Activated CD4-positive, alpha-beta T cell treated with anti-CD3 and anti-CD28 coated beads, Interleukin-2, Interleukin-6, amounts not matched to agents 100 ng/mL and 50 ng/mL, durations not matched to agents 16 hours and 8 hours (primary cell): ENCODE measurements around the gene STXBP5.
A peak's percentile ranks its signal among the peaks of the same experiment; 100 is the strongest.

Experiments
- DNase-seq: peaks from one replicate; pipeline ENCODE4 v3.0.0-alpha.2; 2020

STXBP5 gene

DNA sequence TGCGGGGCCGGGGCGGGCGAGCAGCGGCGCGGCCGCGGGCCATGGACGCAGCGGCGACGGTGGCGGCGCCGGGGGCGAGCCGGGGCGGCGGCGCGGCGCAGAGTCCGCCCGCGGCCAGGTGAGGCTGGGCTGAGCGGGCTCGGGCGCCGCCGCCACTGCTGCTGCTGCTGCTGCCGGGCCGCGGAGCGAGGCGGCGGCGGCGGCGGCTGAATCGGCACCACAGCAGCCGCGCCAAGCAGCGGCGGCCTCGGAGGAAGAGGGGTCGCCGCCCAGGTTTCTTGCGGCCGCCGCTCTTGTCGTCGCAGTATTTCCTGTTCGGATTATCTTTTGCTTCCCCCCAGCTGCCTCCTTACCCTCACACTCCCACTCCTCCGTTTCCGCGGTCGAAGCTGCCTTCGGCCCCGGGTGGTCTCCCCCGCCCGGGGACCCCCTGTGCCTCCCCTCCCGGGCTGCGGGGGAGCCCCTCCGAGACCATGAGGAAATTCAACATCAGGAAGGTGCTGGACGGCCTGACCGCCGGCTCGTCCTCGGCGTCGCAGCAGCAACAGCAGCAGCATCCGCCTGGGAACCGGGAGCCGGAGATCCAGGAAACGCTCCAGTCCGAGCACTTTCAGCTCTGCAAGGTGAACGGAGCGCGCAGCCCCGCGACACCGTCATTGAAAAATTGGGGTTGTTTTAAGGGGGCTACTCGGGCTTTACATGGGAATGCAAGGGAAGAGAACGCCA, at the start of gene STXBP5:
TSS of gene STXBP5 (plus strand) at position 358 of the 726 bp plus-strand sequence. CDS start at position 474, 116 bp downstream.
- DNase-seq = peak; percentile 38

DNA sequence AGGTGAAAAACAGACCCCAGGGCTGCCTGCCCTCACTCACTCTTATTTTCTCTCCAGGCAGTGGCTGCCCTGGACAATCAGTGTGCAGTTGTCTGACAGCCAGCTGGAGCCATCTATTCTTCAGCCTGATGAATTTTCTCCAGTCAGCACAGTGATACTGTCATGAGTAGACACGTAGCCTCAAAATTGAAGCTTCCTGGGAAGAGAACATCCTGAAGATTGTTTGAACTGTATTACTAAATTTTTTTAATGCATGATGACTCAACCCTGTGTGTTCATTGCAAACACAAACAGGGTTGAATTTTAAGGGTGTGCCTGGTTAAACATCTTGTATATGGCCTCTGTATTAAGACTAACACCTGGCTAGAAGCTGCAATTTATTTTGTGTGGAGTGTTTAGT, 49.8 kb upstream of the STXBP5 start:
- no peak for DNase-seq

DNA sequence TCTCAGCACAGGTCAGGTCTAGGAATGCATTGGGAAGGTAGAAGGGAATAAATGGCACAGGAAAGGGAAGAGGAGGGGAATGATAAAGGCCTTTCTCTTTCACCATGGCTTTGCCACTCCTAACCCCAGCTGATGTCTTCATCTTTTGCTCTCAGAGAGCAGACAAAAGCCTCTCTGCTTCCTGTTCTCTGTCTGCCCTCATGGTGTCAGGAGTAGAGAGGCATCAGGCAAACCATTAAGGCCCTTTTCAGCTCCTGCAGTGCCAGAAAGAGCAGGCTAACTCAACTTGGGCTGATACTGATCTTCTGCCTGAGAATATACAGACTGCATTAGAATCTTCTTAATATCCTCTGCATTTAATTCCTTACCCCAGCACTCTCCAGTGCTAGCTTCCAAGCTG, 48.0 kb upstream of the STXBP5 start:
- no peak for DNase-seq

DNA sequence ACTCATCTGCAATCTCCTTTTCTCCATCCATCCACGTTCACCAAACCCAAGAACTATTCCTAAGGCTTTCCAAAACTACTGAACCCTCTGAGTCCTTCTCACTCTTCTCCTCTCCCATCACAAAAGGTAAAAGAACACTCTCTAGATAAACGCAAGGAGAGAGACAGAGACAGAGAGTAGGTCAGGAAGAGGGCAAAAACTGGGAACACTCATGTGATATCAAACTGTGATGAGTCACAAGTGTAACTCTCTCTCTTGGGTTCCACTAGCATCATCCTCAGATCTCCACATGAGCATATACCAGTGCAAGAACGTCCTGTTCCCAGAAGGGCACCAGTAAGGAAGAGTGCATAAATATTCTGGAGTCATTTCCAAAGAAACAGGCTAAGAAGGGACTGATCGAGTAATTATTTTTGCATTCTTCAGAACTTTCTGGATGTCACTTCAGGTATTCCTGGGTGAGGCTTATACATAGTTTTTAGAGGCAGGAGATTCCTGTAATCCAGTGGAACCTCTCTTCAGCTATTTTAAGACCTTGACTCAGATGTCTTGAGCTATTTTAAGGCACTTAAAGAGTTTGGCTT, 47.3 kb upstream of the STXBP5 start:
- DNase-seq = no peak

DNA sequence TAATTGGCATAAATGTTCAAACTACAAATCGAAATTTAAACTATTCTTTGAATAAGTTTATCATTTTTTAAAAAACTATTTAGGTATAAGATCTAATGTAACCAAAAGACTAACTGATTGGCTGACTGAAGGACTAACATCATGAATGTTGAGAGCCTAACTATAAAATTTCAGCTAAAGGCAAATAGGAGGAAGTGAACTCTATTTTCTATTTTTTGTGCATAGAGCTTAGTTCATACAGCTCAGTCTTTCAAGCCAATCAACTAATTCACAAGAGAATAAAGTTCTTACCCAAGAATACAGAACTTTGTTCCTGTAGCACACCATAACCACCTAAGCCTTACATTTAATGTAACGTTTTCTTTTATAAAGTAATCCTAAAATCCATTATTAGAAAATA, 46.3 kb upstream of the STXBP5 start:
- DNase-seq = no peak

DNA sequence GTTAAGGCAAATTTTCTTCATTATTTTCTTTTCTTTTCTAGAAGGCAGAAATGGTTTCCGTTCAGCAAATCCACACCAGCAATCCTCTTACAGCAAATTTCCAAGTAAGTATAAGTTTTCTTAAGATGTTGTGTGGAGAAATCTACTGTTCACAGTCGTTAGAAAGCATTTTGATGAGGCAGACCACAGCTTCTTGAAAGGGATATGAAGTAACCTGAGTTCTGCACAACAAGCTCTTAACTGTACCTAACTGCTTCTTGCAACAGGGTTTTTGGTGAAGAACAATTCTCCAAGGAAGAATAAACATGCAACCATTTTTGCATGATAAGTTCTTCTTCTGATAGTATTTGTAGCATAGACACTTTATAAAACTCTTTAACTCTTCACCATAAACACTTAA, 45.3 kb upstream of the STXBP5 start:
- no peak for DNase-seq

DNA sequence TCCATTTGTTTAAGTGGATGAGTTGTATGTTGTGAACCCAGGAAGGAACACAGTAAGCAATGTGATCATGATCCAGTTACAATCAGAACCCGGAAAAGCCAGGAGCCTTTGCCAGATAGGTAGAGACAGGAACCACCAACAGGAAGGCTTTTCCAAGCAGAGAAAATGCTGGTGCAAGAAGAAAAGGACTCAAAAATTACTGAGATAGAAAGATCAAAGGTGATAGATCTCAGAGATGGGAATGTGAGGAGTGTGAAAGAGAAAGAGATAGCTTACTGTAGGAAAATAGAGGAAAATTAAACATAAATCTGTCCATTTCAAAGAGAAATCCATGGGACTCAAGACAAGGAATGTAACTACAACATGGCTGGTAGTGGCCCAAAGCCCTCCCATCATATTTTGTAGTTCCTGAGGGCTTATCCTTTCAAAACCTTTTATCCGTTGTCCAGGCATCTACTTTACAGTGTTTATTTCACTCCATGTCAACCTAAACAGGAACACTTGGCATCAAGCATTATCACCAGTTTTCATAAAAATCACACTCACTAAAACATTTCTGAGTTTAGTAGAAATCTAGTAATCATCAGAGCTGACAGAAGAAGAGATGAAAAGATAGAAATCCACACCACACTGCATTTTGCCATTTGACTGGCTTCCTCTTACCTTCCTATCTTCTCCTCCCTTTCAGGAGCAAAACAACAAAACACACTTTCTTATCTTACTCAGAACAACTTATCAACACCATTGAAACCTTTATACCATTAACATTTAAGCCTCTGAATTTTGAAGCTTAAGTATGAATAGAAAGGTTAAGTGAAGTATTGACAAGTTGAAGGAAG, 44.5 kb upstream of the STXBP5 start:
- no peak for DNase-seq

DNA sequence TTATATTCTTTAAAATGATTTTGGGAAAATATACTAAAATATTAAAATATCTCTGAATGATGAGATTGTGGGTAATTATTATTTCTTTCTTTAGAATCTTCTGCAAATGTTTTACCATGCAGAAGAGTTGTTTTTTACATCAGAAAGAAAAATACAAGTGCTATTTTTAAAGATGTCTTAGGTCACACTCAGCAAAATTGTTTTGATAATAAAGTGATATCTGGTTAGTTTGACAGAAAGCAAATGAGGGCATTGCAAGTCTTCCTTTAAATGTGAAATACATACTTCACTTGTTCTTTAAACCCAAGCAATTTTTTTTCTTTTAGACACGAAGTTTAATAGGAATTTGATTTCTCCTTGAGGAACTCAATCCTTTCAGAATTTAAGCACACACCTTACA, 43.6 kb upstream of the STXBP5 start:
- no peak for DNase-seq

DNA sequence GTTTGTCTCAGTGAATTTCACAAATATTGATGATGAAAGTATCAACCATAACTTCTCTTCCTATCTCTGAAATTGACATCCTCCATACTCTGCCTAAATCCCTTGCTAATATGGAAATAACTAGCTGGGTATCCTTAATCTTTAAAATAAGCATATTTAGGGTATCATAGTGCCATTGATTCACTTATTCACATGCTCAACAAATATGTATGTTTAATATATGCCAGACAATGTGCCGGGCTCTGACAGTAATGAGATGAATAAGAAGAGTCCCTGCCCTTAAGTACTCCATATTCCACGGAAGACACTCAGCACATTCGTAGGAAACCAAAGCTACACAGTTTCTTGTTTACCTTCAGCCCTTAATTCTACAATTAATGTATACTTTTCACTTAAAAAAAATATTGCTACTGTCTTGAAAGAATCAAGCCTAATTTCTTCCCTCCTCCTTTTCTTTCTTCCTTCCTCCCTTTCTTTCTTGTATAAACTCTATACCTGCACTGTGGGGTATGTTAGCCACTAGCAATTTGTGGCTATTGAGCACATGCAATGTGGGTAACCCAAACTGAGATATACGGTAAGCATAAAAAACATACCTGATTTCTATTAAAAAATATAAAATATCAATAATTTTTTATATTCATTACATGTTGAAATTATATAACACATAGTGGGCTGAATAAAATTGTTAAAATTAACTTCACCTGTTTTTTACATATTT, 42.8 kb upstream of the STXBP5 start:
- no peak for DNase-seq

DNA sequence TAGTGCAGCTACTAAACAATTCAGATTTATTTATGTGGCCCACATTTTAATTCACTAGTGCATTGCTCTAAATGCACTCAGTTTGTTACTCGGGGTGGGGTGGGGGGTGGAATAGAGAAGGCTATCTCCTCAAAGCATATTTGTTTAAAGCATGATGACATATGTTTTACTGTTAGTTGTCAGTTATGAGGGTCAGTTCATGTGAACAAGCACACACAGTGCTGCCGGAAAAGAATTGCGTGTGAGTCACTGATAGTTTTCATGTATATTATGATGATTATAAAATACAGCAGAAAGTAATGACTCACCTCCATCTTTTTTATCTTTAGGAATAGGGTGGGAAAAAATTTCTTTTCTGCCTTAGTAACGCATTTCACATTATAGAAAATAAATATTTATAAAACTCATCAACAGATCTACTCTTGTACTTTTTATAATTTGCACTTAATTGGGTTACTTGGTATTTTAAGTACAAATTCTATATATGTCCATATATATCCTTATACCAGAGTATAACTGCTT, 42.2 kb upstream of the STXBP5 start:
- DNase-seq = no peak

DNA sequence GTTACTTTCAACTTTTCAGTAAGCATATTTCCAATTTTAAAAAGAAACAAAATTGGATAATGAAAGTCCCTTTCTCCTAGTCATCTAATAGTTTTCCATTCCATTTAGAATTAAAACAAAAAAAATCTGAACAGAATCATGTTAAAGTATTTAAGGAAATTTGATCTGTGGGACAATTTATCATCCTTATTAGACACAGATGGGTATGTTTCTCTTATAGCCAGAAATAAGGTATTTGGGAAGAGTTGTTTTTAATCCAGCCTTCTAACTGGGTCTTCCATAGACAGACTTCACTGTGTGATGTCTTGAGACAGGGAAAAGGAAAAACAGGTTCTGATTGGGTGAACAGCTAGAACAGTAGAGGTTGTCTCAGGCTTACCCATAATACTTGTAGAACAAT, 39.5 kb upstream of the STXBP5 start:
- DNase-seq = no peak

DNA sequence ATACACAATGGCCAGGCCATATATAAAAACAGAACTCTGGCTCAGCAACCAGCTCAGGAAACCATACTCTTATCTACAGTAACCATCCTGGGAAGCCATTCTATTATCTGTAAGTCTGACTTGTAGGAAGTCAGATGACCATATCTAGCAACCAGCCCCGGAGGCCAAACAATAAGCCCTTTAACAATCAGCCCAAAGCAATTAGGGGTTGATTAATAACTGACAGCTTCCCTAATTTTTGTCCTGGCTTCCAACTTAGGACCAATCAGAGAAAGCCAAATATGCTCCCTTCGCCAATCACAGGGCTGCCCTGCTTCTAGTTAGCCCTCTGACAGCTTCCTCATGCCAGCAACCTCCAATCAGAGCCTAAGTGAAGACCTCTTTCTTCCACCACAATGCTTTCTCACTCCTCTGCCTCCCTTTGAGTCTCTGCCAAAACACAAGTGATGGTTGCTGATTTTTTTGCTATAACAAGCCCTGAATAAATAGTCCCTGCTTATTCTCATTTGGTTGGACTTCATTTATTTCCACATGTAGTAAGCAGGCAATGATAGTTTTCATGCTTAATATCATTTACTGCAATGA, 37.8 kb upstream of the STXBP5 start:
- DNase-seq = no peak

DNA sequence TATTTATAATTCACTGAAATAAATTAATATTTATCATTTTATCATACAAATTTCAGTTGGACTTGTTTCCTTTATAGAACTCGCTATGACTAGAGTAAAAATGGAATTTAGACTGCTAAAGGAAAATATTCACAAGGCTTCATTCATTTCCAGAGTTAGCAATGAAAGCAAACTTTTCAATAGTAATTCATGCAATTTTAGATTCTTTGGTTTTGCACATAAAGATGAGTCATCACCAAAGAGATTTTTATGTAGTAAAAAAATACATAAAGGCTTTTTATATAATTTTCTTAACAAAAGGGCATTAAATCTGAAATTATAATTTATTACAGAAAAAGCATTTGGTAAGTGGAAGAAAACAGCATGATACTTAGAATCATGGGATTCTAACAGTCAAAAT, 37.2 kb upstream of the STXBP5 start:
- DNase-seq = no peak

DNA sequence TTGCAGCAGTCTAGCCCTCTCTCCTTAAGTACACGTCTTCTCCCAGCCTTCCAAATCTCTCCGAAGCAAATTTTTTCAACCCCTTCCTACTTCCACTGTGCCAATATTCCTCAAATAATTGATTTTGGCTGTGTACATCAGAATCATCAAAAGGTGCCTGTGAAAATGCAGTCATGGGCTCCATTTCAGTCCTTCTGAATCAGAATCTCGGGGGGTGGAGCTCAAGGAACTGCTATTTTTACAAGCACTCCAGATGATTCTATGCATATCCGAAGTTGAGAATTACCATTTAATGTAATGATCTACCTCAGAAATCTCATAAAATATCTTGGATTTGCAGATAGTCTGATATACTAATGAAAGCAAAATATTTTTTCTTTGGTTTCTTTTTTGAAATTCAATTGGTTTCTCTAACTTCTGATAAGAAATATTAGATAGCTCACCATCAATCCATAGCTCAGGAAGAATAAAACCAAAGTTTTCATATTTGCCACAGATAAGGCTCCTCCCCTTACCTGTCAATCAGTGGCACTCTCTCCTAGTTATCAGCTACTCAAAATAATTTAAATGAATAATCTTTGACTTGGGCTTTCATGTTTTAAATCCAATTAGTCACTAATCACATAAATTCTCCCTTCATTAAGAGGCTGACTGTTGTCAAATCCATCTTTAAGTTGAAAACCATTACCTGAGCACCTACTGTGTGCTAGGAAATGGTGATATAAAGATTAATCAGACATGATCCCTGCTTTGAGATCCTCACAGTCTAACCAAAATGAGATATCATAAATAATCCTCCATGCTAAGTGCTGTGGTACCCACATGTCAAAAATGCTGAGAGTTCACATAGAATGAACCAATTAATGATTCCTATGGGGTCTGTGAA, 36.4 kb upstream of the STXBP5 start:
- DNase-seq = no peak

DNA sequence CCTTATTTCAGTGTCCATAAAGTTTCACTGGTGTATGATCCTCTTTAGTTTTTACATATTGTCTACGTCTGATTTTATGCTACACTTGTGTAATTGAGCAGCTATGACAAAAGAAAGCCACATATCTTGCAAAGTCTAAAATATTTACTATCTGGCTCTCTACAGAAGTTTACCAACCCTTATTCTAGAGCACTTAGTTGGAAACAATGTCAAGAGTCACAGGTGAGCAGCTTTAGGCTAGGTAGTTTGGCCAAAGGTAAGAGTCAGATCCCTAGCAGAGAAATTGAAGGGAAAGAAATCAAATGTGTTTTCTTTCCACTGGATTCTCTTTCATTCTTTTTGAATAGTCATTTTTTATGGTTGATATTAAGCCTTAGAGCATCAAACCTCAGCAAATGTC, 34.7 kb upstream of the STXBP5 start:
- no peak for DNase-seq

DNA sequence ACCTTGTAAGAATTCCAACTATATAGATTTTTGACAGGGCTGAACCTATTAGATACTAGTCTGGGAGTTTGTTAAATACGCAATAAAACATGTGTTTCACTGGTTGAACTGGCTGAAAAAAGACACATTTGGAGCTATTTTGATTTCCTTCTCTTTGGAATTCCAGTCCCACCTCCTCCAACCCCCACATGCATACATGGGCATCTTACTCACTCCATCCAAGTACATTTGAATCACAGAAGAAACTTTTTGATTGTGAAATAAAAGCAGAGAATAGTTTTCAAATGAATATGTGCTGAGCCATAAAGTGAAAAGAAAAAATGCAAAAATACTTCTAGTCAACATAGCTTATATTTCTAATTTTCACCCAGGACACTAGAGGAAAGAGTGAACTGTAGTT, 33.9 kb upstream of the STXBP5 start:
- DNase-seq = no peak

DNA sequence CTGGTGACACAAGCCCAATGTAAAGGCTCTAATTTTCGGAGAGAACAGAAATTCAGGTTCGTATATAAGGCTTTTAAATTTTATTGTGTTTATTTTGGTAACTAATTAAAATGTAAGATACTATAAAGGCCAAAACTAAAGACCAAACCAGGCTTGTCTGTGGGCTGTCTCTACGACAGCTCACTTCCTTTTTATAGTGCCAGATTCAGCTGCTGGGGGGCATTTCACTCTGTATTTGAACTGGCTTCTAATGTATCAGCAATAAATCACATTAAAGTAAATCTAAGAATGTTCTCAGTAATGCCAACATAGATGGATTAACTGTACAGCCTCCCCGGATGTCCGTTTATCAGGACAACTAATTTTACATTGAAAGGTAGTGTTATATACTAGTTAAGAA, 31.1 kb upstream of the STXBP5 start:
- no peak for DNase-seq

DNA sequence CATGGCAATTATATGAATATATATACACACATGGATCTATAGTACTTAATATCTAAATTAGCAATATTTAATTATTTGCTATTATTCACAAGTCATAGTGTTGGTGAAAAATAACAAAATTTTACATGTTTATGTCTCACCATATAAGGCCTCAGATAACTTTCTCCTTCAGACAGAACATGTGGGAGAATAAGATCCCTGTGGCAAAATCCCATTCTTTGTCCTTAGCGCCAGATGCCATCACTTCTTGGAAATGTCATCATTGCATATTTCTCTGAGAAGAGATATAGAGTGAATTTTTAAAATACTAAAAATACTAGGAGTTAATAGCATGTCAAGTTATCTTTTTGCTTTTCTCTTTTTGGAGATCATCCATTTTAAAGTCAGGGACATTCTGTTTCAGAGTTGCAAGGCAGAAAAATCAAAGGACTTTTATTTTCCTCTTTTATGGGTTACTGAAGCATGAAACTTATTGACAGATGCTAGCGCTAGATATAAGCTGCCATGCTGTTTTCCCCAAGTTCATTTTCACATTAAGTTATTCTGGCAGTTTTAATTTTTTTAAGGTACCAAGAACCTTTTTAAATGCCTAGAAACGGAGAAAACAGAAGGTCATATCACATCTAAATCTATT, 30.4 kb upstream of the STXBP5 start:
- DNase-seq = no peak

DNA sequence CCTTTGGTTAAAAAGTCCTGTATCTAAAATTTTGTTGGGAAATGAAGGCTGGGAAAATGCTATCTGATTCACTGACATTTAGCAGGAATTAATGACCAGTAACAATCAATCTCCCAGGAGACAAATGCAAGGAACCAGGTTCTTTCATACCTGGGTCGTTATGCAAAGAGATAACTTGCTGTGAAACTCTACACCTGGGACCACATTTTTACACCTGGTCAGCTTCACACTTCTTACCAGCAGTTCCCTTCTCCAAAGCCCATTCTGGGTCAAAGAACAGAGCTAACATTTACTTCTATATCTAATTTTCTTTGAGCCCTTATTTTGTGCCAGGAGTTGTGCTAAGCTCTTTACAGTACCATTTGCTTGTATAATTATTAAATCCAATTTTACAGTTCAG, 27.4 kb upstream of the STXBP5 start:
- no peak for DNase-seq

DNA sequence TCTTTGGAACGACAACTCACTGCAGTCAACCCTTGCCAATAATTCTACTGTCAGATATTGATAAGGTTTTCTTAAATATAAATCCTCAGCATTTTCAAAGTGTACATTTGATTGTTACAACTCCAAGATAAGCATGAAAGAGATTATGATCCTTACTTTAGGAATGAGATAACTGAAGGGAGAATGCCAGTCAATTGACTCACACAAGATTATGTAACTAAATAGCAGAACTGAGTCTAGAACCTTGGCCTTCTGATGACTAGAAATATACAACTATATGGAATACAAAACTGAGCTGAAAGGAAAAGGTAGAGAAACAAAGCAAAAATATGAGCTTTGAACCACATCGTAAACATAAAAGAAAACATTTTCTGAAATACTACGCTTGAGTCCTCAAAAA, 26.9 kb upstream of the STXBP5 start:
- DNase-seq = no peak

DNA sequence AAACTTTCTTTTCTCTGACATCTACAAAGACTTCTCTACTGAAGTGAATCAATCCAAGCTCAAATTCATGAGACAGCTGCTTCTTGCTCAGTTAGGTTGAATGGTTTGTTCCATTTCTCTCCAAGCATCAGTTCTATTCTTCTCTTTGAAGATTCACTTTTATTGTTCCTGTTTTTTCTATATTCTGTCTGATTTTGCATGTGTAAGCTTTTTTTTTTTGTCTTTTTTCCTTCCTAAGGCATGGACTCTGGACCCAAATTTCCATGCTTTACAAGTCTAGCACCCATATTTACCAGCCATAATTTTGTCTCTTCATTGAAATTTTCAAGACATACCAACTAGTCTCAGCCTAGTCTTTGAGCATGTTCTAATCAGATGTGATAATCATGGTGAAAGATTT, 25.9 kb upstream of the STXBP5 start:
- no peak for DNase-seq
